IPS DF 4.7 (cell line): ENCODE measurements around the gene PDZRN3.

Source experiments
- DNase-seq: peaks from one replicate; pipeline ENCODE4 v3.0.0-alpha.2; 2013; ENCODE audit warnings: low spot score; ENCODE audit errors: extremely low read depth

The PDZRN3 gene

DNA sequence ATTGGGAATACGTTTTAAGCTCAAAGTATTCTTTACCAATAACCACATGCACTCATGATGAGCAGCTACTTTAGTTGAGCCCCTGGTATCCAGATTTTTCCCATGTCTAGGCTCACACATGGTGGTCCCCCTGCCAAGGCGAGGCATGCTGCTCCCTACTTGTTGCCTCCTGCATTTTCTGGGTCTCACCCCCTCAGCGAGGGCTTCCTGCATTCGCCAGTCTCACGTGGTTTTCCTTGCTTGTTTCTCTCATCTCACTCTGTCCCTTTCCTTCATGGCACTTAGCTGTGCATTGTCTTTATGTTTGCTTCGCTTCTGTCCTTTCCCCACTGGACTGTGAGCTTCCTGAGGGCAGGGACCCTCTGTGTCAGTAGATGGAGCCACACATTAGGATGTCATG lies 99.2 kb downstream of the PDZRN3 start:
- no peak for DNase-seq

DNA sequence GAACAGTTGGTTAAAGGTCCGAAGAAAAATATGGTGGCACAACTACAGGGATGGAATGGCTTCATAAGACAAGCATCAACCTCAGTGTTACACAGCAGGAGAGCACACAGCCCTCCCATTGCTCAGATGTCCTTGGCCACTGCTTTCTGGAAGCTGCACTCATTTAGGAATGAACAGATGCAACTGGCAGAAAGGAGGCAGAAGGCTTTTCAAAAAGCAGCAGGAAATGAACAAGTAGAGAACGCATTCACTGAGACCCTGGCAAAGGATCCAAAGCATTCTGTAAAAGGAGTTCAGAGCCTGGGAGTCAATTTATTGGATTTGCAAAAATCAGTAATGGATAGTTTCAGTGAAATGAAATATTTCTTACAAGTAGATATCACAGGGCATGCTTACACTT lies 101.1 kb downstream of the PDZRN3 start:
- no peak for DNase-seq

- no peak for DNase-seq
Measured at GRCh38 chr3:73521734-73522336, 102.9 kb downstream of the PDZRN3 start.

DNA sequence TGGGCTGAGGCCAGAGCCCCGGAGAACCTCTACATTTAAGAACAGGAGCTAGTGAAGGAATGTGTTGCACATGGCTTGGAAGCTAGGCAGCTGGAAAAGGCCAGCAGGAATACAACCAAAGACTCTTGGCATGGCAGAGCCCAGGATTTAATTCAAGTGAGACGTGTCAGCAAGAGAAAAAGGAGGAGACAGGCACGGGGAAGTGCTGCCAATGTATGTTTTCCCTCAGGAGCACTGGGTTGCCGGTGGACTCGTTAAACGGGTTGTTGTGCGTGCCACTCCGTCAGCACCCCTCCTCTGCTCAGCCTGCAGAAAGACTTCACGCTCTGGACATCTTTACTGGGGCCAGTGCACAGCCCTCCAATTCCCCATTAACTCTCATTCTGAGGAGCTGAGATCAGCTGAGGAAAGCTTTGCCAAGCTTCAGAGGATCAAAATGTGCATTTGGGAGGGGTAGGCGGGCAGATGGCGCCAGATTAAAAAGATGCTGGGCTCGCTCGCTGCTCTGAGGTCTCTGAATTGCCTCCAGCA lies 103.7 kb downstream of the PDZRN3 start:
- DNase-seq: no peak

- DNase-seq: no peak
Measured at GRCh38 chr3:73516631-73517030, 108.1 kb downstream of the PDZRN3 start.

- DNase-seq: no peak
Measured at GRCh38 chr3:73513260-73513659, 111.5 kb downstream of the PDZRN3 start.

GRCh38 chr3:73511571-73512525 lies 112.9 kb downstream of the PDZRN3 start:
- no peak for DNase-seq

DNA sequence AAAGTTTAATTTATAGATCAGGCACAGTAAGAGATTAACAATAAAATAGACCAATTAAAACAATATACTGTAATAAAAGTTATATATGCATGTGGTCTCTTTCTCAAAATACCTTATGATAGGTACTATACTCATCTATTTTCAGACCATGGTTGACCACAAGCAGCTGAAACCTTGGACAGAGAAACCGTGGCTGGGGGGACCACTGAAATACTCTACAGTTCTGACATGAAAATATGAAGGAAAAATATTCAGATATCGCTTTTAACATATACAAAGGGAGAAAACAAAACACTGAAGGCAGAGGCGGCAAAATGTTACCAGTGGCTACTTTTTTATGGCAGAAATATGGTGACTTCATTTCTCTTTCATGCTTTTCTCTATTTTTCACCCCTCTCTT lies 114.0 kb downstream of the PDZRN3 start:
- DNase-seq: no peak

DNA sequence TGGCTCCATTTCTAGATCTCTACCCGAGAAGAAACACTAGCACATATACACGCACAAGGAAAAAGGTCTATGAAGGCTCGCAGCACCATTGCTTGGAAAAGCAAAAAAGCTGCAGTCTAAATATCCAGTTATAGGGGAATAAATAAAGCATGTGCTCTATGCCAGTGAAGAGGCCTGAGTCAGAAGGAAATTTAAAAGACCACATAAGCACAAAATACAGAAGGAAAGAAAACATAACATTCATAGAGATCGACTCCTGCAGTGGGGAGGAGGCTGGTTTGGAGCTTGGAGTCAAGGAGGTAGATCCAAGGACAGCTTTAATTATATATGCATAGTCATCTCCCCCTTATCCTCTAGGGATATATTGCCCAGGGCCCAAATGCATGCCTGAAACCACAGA lies 114.4 kb downstream of the PDZRN3 start:
- no peak for DNase-seq

DNA sequence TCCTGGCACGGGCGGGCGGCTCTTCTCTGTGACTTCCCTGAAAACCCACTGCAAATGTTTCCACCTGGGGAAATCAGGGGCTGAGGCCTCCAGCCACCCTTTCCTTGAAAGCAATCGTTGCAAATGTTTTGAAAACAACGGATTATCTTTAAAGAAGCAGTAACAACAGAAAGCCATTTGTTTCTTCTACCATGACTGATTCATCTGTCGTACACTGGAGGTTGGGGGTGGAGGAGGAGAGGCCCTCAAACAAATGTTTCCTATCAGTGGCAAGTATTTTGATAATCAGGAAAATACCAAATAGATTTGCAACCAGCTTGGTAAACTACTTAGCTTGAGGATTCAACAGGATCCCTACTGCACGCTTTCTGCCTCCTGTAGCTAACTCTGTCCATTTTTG lies 114.9 kb downstream of the PDZRN3 start:
- DNase-seq: no peak

- no peak for DNase-seq
Measured at GRCh38 chr3:73509066-73509465, 115.7 kb downstream of the PDZRN3 start.

- DNase-seq: peak; percentile 46
Measured at GRCh38 chr3:73508330-73508954, 116.3 kb downstream of the PDZRN3 start.

GRCh38 chr3:73504852-73505251 lies 119.9 kb downstream of the PDZRN3 start:
- DNase-seq: no peak

DNA sequence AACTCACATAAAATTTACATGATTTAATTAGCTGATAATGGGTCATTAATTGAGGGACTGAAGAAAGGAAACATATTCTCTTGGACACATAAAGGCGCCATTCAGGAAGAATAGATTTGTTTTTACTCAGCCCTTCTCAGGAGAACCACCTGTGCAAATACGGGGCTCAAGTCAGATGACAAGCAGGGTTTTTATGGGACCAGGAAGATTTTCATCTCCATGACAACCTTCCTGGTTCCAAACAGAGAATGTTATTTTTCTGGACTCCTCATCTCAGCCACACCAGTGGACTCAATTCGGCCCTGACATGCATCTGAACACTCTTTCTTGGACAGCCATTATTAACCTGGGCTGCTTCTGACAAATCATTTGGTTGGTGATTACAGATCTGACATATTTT lies 120.5 kb downstream of the PDZRN3 start:
- DNase-seq: no peak

DNA sequence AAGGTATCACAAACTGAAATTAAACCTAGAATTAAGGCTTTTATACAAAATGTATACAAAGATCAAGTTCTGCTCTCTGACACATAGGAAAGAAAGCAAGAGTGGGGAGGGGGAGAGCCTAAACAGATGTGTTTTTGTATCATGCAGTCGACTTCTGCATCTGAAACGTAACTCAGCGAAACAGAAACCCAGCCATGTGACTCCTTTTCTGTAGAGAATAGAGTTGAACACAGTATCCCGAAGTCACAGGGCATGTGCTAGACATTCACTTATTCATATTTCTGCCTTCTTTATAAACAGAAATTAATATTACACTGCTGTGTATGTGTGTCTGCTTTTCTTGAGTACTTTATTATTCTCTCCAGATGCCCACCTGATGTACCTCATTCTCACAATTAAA lies 121.0 kb downstream of the PDZRN3 start:
- no peak for DNase-seq

DNA sequence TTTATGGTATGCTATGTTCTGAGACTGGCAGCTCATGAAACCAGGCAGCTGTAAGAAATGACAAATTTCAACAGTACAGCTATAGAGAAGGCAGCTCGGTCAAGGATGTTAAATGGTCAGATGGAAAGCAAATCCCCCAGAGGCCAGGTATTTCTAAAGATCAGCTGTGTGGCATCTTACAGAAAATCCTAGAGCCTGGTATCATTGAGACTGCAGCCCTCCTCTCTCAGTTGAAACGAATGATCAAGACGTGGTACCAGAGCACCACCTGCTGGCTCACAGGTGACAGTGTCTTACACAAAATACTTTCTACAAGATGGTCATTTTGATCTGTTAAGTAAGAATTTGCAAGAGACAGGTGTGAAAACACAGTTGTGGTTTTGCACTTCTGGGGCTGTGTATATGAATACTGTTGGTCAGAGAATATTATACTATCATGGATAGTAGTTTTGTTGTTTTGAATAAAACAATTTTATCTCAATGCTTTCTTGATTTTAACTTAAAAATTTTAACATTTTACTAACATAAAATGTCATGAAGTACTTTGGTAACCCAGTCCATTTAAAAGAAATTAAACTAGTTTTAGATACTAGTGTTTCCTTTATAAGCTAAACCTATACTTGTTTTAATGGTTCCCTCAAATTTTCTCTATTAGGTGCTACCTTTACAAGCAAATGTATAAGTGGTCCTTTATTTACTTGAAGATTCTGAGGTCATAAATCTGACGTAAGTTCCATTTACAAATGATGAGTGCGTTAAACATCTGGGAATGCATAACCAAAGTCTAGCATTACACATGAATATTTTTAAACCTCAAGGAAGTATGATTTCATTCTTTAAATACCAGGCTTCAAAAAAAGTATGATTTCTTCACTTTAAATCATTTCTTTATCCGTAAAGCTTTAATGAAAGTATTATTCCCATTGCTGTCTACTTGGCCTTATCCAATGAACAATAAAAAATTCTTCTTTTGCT lies 121.8 kb downstream of the PDZRN3 start:
- peak; percentile 41 for DNase-seq

GRCh38 chr3:73500321-73500720 lies 124.4 kb downstream of the PDZRN3 start:
- DNase-seq: no peak

DNA sequence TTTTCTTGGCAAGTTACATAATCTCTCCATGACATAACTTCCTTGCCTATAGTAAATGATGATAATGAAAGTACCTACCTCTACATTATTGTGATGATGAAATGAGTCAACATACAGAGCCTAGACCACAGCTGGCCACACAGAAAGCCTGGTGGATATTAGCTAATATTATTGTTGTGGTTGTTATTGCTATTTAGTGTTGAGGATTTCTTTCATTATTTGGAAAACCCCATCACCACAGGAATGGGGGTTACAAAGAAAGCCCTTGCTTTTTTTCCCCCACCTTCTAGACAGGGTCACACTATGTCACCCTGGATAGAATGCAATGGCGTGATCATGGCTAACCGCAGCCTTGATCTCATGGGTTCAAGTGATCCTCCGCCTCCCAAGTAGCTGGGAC lies 125.0 kb downstream of the PDZRN3 start:
- DNase-seq: no peak

DNA sequence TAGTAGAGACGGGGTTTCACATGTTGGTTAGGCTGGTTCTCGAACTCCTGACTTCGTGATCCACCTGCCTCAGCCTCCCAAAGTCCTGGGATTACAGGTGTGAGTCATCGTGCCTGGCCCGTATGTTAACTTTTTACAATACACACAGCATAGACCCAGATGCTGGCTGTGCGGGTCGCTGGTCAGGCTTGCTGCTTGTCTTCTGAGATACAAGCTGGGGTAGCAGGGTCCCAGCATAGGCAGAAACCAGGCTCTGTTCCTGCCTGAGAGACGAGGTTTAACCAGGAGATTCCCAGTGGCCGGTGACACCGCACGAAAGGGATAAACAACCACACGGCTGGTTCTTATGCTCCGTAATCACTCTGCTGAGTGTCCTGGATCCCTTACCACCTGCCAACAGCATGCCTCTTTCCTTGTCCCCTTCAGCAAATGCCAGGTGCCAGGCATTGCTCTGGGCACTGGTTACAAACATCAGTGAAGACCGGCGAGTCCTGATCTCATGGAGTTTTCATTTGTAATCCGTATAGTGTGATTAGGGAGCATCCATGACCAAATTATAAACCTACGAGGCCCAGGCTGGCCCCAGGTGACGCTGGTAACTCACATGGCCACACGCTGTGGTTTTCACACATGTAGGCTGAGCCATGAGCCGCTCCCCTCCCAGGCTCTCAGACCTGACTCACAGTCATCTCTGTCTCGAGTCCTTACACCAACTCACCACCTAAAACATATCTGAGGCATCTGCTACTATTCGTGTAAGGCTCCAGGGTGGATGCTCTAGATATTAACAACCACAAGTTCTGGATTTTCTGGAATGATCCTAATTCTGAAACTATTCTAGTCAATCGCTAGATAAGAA lies 125.7 kb downstream of the PDZRN3 start:
- DNase-seq: no peak
